ENCODE results near the gene FSTL4. TPM values are rescaled to one million over a fixed set of nuclear protein-coding genes. Genes with fewer than 3 reads are reported as not detected.

Gene FSTL4
- total RNA-seq, 4 donors from 2014 or later, result 0.22 to 0.47 (median 0.27) TPM; not detected in 1

DNA sequence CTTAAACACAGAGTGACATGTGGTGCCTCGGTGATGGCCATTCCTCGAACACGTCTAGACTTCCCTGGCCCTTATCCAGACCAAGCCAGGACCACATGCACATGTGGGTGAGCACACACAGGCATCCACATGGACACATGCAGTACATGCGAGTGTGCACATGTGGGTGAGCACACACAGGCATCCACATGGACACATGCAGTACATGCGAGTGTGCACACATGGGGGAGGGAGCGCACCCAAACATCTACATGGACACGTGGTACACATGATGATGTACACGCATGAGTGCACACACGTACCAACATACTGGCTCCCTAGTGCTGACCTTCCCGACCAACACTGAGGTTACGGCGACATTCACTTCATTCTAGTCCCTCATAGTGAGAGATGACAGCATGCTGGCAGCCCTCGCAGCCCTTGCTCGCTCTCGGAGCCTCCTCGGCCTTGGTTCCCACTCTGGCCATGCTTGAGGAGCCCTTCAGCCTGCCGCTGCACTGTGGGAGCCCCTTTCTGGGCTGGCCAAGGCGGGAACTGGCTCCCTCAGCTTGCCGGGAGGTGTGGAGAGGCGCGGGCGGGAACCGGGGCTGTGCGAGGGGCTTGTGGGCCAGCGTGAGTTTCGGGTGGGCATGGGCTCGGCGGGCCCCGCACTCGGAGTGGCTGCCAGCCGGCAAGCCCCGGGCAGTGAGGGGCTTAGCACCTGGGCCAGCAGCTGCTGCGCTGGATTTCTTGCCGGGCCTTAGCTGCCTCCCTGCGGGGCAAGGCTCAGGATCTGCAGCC is 373.7 kb downstream of the FSTL4 start:
- H3K27ac ChIP-seq, result no peak overlapping the region
- no peaks in the 10 kb centered on the region for H3K4me1 ChIP-seq
- peaks cover 10% of the 10 kb centered on the region for H3K27me3 ChIP-seq
- no peaks in the 10 kb centered on the region for H3K9me3 ChIP-seq
- no peaks in the 10 kb centered on the region for H3K36me3 ChIP-seq
- 90 to 91% methylated on average over 2 to 10 of the region's 35 CpGs for WGBS, 2 donors (ENCODE audit: low coverage in 1 of 2)
- no peak overlapping the region for H3K4me3 ChIP-seq
- TF ChIP-seq, protein P1, sequence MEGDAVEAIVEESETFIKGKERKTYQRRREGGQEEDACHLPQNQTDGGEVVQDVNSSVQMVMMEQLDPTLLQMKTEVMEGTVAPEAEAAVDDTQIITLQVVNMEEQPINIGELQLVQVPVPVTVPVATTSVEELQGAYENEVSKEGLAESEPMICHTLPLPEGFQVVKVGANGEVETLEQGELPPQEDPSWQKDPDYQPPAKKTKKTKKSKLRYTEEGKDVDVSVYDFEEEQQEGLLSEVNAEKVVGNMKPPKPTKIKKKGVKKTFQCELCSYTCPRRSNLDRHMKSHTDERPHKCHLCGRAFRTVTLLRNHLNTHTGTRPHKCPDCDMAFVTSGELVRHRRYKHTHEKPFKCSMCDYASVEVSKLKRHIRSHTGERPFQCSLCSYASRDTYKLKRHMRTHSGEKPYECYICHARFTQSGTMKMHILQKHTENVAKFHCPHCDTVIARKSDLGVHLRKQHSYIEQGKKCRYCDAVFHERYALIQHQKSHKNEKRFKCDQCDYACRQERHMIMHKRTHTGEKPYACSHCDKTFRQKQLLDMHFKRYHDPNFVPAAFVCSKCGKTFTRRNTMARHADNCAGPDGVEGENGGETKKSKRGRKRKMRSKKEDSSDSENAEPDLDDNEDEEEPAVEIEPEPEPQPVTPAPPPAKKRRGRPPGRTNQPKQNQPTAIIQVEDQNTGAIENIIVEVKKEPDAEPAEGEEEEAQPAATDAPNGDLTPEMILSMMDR (IDR thresholded peaks at IDR 0.05), result no peak
- TF ChIP-seq POLR2A (IDR thresholded peaks at IDR 0.05), result no peak
- TF ChIP-seq POLR2AphosphoS5 (IDR thresholded peaks at IDR 0.05), result no peak
- no peak for TF ChIP-seq EP300 (IDR thresholded peaks at IDR 0.05)
- no peak for ATAC-seq

DNA sequence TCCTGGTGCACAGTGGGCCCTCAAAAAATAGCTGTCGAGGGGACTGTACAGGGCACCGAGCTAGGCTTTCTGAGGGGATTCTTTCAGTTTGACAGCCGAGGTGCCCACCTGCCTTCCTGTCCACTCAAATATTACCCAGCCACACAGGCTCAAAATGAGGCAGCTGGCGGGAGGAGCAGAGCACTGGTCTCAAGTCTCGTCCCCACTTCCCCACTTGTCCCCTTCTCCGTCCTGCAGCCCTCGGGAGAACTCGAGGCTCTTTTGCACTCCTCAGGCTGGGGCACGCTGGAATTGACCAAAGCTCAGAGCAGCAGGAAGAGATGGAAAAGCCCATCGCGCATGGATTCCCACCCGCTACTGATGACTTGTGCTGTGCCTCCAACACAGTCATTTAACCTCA is 375.4 kb downstream of the FSTL4 start:
- peaks cover 10% of the 10 kb centered on the region for H3K27me3 ChIP-seq
- 67% methylated on average over 11 of the region's 12 CpGs; no CpG with 5 or more reads in 1 of the 2 donors for WGBS, 2 donors (ENCODE audit: low coverage in 1 of 2)
- no peak for ATAC-seq
- no peak overlapping the region for H3K4me3 ChIP-seq
- no peaks in the 10 kb centered on the region for H3K9me3 ChIP-seq
- no peaks in the 10 kb centered on the region for H3K4me1 ChIP-seq
- TF ChIP-seq EP300 (IDR thresholded peaks at IDR 0.05) (no peak), POLR2AphosphoS5 (IDR thresholded peaks at IDR 0.05) (no peak), POLR2A (IDR thresholded peaks at IDR 0.05) (no peak)
- TF ChIP-seq, protein P1 (IDR thresholded peaks at IDR 0.05), result no peak
- no peaks in the 10 kb centered on the region for H3K36me3 ChIP-seq
- no peak overlapping the region for H3K27ac ChIP-seq

DNA sequence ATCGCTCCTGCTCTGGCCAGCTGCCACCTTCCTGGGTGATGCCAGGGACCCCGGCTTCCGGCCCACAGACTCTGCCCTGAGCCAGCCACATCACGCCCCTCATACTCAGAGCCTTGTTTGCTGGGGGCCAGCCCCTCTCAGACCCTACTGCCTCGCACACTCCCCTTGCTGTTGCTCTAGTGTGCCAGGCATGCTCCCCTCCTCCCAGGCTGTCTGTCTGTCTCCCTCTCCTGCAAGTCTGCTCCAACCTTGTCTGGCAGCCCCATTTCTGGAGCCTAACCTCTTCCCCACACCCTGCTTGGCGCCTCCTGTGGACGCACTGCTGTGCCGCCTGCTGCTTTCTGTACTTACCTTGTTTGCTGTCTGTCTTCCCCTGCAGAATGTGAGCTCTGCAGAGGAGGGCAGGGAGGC is 375.8 kb downstream of the FSTL4 start:
- no peaks in the 10 kb centered on the region for H3K4me1 ChIP-seq
- H3K36me3 ChIP-seq, result no peaks in the 10 kb centered on the region
- no peak overlapping the region for H3K27ac ChIP-seq
- no peaks in the 10 kb centered on the region for H3K9me3 ChIP-seq
- no peak for ATAC-seq
- H3K4me3 ChIP-seq, result no peak overlapping the region
- TF ChIP-seq POLR2AphosphoS5 (IDR thresholded peaks at IDR 0.05), result no peak
- peaks cover 10% of the 10 kb centered on the region for H3K27me3 ChIP-seq
- 82 to 97% methylated on average over 5 to 7 of the region's 8 CpGs for WGBS, 2 donors (ENCODE audit: low coverage in 1 of 2)

DNA sequence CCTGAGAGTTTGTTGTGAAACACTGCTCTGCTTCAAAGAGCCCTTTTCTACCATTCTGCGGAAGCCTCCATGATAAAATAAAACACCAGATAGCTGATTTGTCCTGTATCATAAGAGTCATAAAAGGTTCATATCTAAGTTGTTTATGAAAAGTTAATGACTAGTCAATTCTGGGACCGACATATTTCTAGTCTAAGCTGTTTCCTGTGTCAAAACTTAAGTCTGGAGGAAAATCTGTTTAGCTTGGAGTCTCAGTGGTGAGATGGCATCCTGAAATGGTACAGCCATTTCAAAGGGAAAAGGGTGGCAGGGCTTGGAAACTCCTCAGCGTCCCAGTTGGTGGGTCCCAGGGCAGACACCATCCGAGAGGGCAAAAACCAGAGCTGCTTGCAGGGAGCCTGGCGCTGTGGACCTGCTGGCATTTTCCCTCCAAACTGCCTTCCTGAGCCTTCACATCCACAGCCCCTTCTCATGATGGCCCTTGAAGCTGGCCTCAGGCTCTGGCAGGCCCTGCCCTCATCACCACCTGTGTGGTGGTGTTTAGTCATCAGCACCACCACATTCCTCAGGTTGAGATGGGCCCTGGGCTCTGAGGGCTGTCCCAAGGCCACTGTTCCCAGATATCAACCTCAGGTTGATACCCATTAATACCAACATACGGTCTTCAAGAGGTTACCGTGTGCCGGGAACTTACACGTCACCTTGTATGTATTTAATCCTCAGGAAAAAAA is 376.5 kb downstream of the FSTL4 start:
- H3K27me3 ChIP-seq, result peaks cover 10% of the 10 kb centered on the region
- ATAC-seq, result no peak
- H3K4me3 ChIP-seq, result no peak overlapping the region
- no peaks in the 10 kb centered on the region for H3K9me3 ChIP-seq
- H3K27ac ChIP-seq, result no peak overlapping the region
- WGBS, 2 donors (ENCODE audit: low coverage in 1 of 2), result 78 to 81% methylated on average over 3 to 5 of the region's 9 CpGs
- H3K36me3 ChIP-seq, result no peaks in the 10 kb centered on the region
- TF ChIP-seq POLR2AphosphoS5 (IDR thresholded peaks at IDR 0.05), result no peak
- TF ChIP-seq, protein P1 (IDR thresholded peaks at IDR 0.05), result no peak
- TF ChIP-seq EP300 (IDR thresholded peaks at IDR 0.05), result no peak
- no peak for TF ChIP-seq POLR2A (IDR thresholded peaks at IDR 0.05)
- H3K4me1 ChIP-seq, result no peaks in the 10 kb centered on the region

DNA sequence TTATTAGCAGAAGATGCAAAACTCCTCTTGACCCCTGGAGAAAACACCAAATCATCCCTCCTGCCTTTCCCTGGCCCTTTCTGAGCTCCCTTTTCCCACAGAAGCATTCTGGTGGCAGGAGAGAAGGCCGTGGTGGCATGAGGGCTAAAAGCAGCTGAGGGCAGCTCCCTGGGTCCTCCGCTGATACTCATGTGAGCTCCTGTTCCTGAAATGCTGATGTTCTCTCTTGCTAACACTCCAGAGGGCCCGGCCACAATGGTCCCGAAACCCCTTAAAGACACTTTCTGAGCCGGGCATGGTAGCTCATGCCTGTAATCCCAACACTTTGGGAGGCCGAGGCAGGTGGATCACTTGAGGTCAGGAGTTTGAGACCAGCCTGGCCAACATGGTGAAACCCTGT is 377.4 kb downstream of the FSTL4 start:
- TF ChIP-seq POLR2AphosphoS5 (IDR thresholded peaks at IDR 0.05) (no peak), POLR2A (IDR thresholded peaks at IDR 0.05) (no peak)
- TF ChIP-seq, protein P1 (IDR thresholded peaks at IDR 0.05), result no peak
- Histone ChIP-seq H3K36me3 (no peaks in the 10 kb centered on the region), H3K9me3 (no peaks in the 10 kb centered on the region), H3K27me3 (peaks cover 10% of the 10 kb centered on the region), H3K4me3 (no peak overlapping the region), H3K27ac (no peak overlapping the region), H3K4me1 (no peaks in the 10 kb centered on the region)
- ATAC-seq, result no peak
- 100% methylated on average over 2 of the region's 6 CpGs; no CpG with 5 or more reads in 1 of the 2 donors for WGBS, 2 donors (ENCODE audit: low coverage in 1 of 2)
